Cardiac muscle cell (in vitro differentiated cells and primary cell): Measurements from ENCODE around the gene SURF4. TPM values are rescaled to one million over a fixed set of nuclear protein-coding genes. Genes with fewer than 3 reads are reported as not detected.
A peak's percentile ranks its signal among the peaks of the same experiment; 100 is the strongest.

Experiments
- DNase-seq, 2 donors: peaks; one replicate each; pipeline versions ENCODE4 v3.0.0 to v3.0.0-alpha.2; 2010 to 2017; ENCODE audit warnings: low read depth in 1 of 2, low spot score in 1 of 2
- H3K27ac ChIP-seq: fragments of 200-600 bp; sonication (generic); 2 replicates; pipeline ENCODE4 v1.5.1; 2016
- H3K27me3 ChIP-seq: fragments of 200-600 bp; sonication (generic); 2 replicates; pipeline ENCODE4 v1.6.0; 2016; ENCODE audit warnings: control low read depth
- H3K36me3 ChIP-seq: fragments of 200-600 bp; sonication (generic); 2 replicates; pipeline ENCODE4 v1.5.1; 2016; ENCODE audit warnings: control low read depth
- H3K4me1 ChIP-seq: fragments of 200-600 bp; sonication (generic); 2 replicates; pipeline ENCODE4 v1.8.1; 2017; ENCODE audit warnings: low read depth, mild to moderate bottlenecking, mixed run types
- H3K4me3 ChIP-seq: fragments of 200-600 bp; sonication (generic); 2 replicates; pipeline ENCODE4 v1.5.1; 2016; ENCODE audit warnings: mild to moderate bottlenecking
- H3K9me3 ChIP-seq: fragments of 200-600 bp; sonication (generic); 2 replicates; pipeline ENCODE4 v1.5.1; 2017; ENCODE audit warnings: low read depth, mild to moderate bottlenecking, control low read depth
- polyA plus RNA-seq: library from polyadenylated mRNA; unstranded; fragments of >200 nt; fragmentation: Nextera tagmentation; extraction: Ambion mirVana; gene quantifications from 2 replicates; pipeline ENCODE4 v1.2.1, GENCODE V29; 2016
- total RNA-seq: library from RNA; depleted of rRNA; stranded (reverse); fragments of >200 nt; gene quantifications from 2 replicates; pipeline ENCODE4 v1.2.3, GENCODE V29; 2016
- TF ChIP-seq, protein P1 (sequence below): IDR thresholded peaks from 2 replicates; pipeline ENCODE4 v1.5.1; 2012; ENCODE audit warnings: low read depth, mild to moderate bottlenecking, low read length

Gene SURF4
- total and polyA plus RNA-seq, 2 experiments from 2014 or later: 121 to 200 TPM

DNA sequence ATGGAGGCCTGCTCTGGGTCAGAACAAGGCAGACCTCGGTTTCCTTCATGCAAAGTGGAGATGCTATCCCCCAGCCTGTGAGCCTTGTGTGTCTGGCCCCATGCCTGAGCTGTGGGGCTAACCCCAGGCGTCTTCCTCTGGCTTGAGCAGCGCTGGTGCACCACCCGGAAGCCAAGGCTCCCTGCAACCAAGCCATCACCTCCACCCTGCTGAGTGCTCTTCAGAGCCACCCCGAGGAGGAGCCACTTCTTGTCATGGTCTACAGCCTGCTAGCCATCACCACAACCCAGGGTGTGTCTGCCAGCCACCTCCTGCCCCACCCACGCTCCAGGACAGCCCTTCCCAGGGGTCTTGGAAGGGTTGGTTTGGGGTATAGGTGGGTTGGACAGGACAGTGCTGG, 25.7 kb upstream of the SURF4 start:
- Histone ChIP-seq H3K4me3 (no peak overlapping the region), H3K9me3 (no peaks in the 10 kb centered on the region), H3K27ac (no peak overlapping the region), H3K36me3 (peaks cover 12% of the 10 kb centered on the region), H3K27me3 (no peaks in the 10 kb centered on the region), H3K4me1 (no peaks in the 10 kb centered on the region)
- no peak for DNase-seq
- TF ChIP-seq, protein P1, sequence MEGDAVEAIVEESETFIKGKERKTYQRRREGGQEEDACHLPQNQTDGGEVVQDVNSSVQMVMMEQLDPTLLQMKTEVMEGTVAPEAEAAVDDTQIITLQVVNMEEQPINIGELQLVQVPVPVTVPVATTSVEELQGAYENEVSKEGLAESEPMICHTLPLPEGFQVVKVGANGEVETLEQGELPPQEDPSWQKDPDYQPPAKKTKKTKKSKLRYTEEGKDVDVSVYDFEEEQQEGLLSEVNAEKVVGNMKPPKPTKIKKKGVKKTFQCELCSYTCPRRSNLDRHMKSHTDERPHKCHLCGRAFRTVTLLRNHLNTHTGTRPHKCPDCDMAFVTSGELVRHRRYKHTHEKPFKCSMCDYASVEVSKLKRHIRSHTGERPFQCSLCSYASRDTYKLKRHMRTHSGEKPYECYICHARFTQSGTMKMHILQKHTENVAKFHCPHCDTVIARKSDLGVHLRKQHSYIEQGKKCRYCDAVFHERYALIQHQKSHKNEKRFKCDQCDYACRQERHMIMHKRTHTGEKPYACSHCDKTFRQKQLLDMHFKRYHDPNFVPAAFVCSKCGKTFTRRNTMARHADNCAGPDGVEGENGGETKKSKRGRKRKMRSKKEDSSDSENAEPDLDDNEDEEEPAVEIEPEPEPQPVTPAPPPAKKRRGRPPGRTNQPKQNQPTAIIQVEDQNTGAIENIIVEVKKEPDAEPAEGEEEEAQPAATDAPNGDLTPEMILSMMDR: no peak

DNA sequence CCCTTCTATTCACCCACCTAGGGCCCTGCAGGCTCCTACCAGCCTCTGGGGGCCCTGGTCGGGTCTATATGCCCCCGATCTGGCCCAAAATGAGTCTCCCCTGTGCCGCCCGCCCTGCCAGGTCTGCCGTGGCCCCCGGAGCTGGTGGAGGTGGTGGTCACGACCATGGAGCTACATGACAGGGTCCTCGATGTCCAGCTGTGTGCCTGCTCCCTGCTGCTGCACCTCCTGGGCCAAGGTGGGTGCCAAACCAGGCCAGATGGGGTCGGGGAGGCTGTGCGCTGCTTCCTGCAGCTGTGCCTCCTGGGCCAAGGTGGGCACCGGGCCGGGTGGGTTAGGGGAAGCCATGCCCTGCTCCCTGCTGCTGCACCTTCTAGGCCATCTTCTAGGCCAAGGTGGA, 24.4 kb upstream of the SURF4 start:
- H3K27me3 ChIP-seq: no peaks in the 10 kb centered on the region
- H3K4me3 ChIP-seq: no peak overlapping the region
- TF ChIP-seq, protein P1: no peak
- H3K9me3 ChIP-seq: no peaks in the 10 kb centered on the region
- H3K36me3 ChIP-seq: peaks cover 2% of the 10 kb centered on the region
- no peak overlapping the region for H3K27ac ChIP-seq
- no peaks in the 10 kb centered on the region for H3K4me1 ChIP-seq
- no peak for DNase-seq

DNA sequence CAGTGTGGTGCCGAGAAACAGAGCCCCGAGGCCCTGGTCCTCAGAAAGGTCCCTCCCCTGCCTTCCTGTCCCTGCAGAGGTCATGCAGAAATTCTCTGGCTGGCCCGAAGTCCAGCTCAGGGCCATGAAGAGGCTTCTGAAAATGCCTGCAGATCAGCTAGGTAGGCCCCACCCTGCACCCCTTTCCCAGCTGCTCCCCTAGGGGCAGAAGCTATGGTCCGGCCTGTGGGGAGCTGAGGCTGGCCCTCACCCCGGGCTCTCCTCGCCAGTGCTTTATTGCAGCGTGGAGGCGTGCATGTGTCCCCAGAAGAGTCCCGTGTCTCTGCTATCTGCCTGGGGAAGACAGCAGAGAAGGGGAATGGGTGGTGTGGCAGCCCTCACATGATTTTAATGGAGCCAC, 22.0 kb upstream of the SURF4 start:
- no peaks in the 10 kb centered on the region for H3K36me3 ChIP-seq
- no peak overlapping the region for H3K27ac ChIP-seq
- H3K27me3 ChIP-seq: no peaks in the 10 kb centered on the region
- no peak for DNase-seq
- TF ChIP-seq, protein P1: no peak
- H3K4me3 ChIP-seq: no peak overlapping the region
- H3K9me3 ChIP-seq: no peaks in the 10 kb centered on the region
- no peaks in the 10 kb centered on the region for H3K4me1 ChIP-seq

DNA sequence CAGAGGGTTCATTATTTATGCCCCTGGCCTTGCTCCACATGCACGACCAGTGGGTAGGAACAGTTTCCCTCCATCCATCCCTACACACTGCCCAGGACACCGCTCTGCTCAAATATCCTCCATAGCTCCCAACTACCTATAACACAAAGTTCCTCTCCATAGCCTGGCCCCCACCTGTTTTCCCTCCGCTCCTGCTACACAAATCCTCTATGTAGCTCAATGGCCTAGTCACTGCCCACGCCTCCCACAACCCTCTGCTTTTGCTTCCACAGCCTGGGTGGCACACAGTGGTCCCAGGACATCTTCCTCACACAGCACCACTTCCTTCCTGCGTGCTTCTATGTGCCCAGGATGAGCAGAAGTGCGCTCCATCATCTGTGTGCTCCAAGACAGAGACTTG, 21.5 kb upstream of the SURF4 start:
- no peak overlapping the region for H3K27ac ChIP-seq
- TF ChIP-seq, protein P1: no peak
- H3K9me3 ChIP-seq: no peaks in the 10 kb centered on the region
- H3K4me3 ChIP-seq: no peak overlapping the region
- no peaks in the 10 kb centered on the region for H3K36me3 ChIP-seq
- DNase-seq: no peak
- H3K27me3 ChIP-seq: no peaks in the 10 kb centered on the region
- no peaks in the 10 kb centered on the region for H3K4me1 ChIP-seq

DNA sequence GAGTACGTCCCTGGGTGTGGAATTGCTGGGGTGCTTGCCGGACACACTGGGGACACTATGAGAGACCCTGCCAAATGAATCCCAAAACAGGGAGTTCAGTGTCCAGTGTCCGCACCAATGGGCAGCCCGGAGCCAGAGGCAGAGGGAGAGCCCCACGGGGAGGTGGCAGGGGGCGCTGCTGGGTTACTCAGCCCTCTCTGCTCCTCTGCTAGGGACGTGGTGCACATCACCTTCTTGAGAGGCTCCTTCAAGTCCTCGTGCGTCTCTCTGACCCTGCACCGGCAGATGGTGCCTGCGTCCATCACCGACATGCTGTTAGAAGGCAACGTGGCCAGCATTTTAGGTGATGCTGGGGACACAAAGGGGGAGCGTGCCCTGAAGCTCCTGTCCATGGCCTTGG, 21.1 kb upstream of the SURF4 start:
- no peaks in the 10 kb centered on the region for H3K36me3 ChIP-seq
- no peak overlapping the region for H3K27ac ChIP-seq
- TF ChIP-seq, protein P1: peak; percentile 52
- H3K9me3 ChIP-seq: no peaks in the 10 kb centered on the region
- no peaks in the 10 kb centered on the region for H3K4me1 ChIP-seq
- DNase-seq: peak; percentile 34 to 49
- H3K27me3 ChIP-seq: no peaks in the 10 kb centered on the region
- no peak overlapping the region for H3K4me3 ChIP-seq
